Stomach smooth muscle (tissue), 2 donors: ENCODE results near the gene WASF3.

Experiments
- H3K27ac ChIP-seq: one replicate; pipeline ENCODE4 v1.7.0; 2013; ENCODE audit warnings: mild to moderate bottlenecking, low read length, inconsistent platforms
- H3K27me3 ChIP-seq, 2 donors: one replicate each; pipeline ENCODE4 v1.7.0; 2013; ENCODE audit warnings: low read length in 2 of 2; ENCODE audit not compliant: insufficient read depth in 2 of 2, control insufficient read depth in 1 of 2
- H3K36me3 ChIP-seq, 2 donors: one replicate each; pipeline ENCODE4 v1.7.0; 2013; ENCODE audit warnings: low read length in 2 of 2; ENCODE audit not compliant: control insufficient read depth in 2 of 2, insufficient read depth in 2 of 2
- H3K4me1 ChIP-seq: one replicate; pipeline ENCODE4 v1.7.0; 2013; ENCODE audit warnings: low read length; ENCODE audit not compliant: control insufficient read depth, insufficient read depth
- H3K4me3 ChIP-seq, 2 donors: one replicate each; pipeline ENCODE4 v1.7.0; 2013; ENCODE audit warnings: low read length in 2 of 2
- H3K9ac ChIP-seq, 2 donors: one replicate each; pipeline ENCODE4 v1.7.0; 2013; ENCODE audit warnings: low read length in 2 of 2, mild to moderate bottlenecking in 1 of 2
- H3K9me3 ChIP-seq, 2 donors: one replicate each; pipeline ENCODE4 v1.7.0; 2013; ENCODE audit warnings: low read length in 2 of 2; ENCODE audit not compliant: control insufficient read depth in 2 of 2
- donor health status: healthy.
- donor health status: Pancreatic carcinoma.

WASF3 gene

GRCh38 chr13:26526702-26527216 lies 30.7 kb upstream of the WASF3 start:
- no peak overlapping the region for H3K27ac ChIP-seq
- H3K4me3 ChIP-seq = no peak overlapping the region
- no peak overlapping the region for H3K9ac ChIP-seq
- no peaks in the 10 kb centered on the region for H3K9me3 ChIP-seq
- no peaks in the 10 kb centered on the region for H3K4me1 ChIP-seq
- H3K27me3 ChIP-seq = peaks cover 0 to under 1% of the 10 kb centered on the region in 2 donors
- H3K36me3 ChIP-seq = no peaks in the 10 kb centered on the region

DNA sequence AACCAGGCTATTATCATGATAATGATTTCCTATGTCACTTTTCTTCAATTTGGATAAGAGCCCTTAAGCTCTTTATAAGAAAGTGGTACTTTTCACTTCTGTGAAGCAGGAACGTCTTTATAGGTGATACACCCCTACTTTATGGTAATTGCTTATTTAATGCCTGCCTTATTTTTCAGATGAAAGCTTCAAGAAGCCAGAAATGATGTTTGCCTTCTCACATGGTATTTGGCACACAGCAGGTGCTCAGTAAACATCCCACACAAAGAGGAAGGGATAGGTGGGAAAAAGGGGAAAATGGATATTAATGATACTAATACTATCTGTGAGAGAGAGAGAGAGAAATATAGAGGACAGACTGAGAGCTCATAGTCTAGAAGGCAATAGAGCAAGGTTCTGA lies 29.0 kb upstream of the WASF3 start:
- Histone ChIP-seq H3K9me3 (no peaks in the 10 kb centered on the region), H3K27ac (no peak overlapping the region), H3K36me3 (no peaks in the 10 kb centered on the region), H3K27me3 (peaks cover 0 to 2% of the 10 kb centered on the region in 2 donors), H3K4me1 (no peaks in the 10 kb centered on the region), H3K9ac (no peak overlapping the region), H3K4me3 (no peak overlapping the region)

DNA sequence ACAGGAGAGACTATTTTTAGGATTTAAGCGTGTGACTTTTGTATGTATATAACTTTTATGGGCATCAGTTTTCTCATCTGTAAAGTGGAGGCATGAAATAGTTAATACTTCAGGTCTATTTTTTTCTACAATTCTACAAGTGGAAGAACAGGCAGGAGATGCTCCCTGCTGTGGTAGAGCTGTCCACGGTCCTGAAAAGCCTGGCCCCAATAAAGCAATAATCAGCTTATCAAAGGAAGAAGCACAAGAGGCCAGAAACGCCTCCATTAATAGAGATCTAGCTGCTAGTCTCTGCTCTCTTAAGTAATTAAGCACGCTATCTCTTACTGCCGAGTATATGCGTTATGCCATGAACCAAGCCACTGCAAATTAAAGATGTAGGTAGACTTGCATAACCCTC lies 28.0 kb upstream of the WASF3 start:
- Histone ChIP-seq H3K4me1 (no peaks in the 10 kb centered on the region), H3K9me3 (no peaks in the 10 kb centered on the region), H3K9ac (no peak overlapping the region), H3K27ac (no peak overlapping the region), H3K27me3 (peaks cover 0 to 2% of the 10 kb centered on the region in 2 donors), H3K36me3 (no peaks in the 10 kb centered on the region), H3K4me3 (no peak overlapping the region)

GRCh38 chr13:26531742-26532141 lies 25.7 kb upstream of the WASF3 start:
- Histone ChIP-seq H3K36me3 (no peaks in the 10 kb centered on the region), H3K4me1 (no peaks in the 10 kb centered on the region)

GRCh38 chr13:26534036-26534726 lies 23.3 kb upstream of the WASF3 start:
- Histone ChIP-seq H3K27ac (no peak overlapping the region), H3K4me3 (no peak overlapping the region), H3K9me3 (no peaks in the 10 kb centered on the region), H3K9ac (no peak overlapping the region), H3K27me3 (peaks cover 0 to 2% of the 10 kb centered on the region in 2 donors), H3K36me3 (no peaks in the 10 kb centered on the region), H3K4me1 (no peaks in the 10 kb centered on the region)

More at GRCh38 chr13:26531742-26532141, 25.7 kb upstream of the WASF3 start:
- no peak overlapping the region for H3K4me3 ChIP-seq
- no peak overlapping the region for H3K9ac ChIP-seq
- peaks cover 0 to 2% of the 10 kb centered on the region in 2 donors for H3K27me3 ChIP-seq
- no peak overlapping the region for H3K27ac ChIP-seq
- H3K9me3 ChIP-seq = no peaks in the 10 kb centered on the region

DNA sequence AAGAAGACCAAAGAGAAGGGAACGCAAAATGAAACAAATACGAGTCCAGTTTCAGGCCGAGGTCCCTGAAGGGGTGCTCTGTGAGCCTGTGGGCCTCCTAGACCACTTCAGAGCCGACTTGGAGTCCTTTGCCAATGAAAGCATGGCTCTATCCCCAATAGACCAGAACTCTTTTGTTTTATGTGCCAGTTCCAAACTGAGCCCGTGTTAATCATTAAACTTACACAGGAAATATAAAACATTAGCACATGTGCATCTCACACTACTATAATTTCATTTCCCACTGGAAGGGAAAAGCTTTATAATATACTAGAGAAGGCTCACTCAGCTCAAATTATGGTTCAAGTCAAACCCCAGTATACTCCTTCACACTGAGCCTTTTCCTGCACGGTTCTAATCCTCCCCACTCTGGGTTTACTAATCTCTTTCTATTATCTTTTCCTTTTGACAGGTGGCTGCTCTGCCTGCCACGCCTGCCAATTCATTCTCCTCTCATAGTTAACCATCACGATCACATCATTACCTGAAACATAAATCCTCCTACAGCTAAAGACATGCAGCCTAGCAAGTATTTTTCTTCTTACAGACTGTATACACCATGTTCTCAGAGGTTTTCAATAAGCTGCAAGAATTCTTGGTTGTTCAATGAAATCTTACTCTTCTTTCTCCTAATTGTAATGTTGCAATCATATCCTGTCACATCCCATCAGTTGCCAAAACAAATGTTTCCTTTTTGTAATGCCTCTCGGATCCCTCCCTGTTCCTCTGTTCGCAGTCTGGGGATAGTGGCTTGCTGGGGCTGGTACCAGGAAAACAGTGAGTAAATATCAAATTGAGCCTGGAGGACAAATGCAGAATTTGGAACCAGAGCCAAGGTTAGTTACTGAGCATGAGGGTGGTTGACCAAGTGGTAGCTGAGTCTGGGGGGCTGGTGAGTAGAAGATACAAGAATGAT lies 18.8 kb upstream of the WASF3 start:
- Histone ChIP-seq H3K4me3 (no peak overlapping the region), H3K27ac (no peak overlapping the region), H3K4me1 (no peaks in the 10 kb centered on the region), H3K9ac (no peak overlapping the region), H3K9me3 (no peaks in the 10 kb centered on the region), H3K27me3 (peaks cover 0 to 6% of the 10 kb centered on the region in 2 donors), H3K36me3 (no peaks in the 10 kb centered on the region)

DNA sequence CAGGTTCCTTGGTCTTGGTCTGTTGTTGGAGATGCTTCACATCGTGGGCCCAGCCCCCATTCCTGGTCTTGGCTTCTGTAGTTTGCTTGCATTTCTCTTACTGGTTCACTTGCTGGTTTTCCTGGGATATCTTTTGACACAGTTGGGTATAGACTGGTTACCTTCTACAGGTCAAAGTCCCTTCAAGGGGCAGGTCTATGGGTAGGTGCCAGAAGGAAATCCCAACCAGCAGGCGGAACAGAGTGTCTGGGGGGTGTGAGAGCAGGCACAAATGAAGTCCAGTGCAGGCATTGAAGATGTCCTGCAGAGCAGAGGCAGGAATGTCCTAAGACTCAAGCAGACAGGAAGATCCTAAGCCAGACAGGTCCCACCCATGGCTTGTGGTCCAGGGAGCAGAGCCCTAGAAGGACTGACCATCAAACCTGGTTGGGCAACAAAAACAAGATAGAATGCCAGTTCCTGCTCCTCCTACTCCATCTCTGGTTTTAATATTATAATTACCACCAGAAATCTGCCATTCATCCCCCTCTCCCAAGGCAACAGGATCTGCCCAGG lies 17.7 kb upstream of the WASF3 start:
- Histone ChIP-seq H3K36me3 (no peaks in the 10 kb centered on the region), H3K9ac (no peak overlapping the region), H3K9me3 (no peaks in the 10 kb centered on the region), H3K27me3 (peaks cover 0 to 6% of the 10 kb centered on the region in 2 donors), H3K4me1 (no peaks in the 10 kb centered on the region), H3K4me3 (no peak overlapping the region), H3K27ac (no peak overlapping the region)

- H3K27ac ChIP-seq = no peak overlapping the region
Measured at GRCh38 chr13:26540334-26540733, 17.1 kb upstream of the WASF3 start.

DNA sequence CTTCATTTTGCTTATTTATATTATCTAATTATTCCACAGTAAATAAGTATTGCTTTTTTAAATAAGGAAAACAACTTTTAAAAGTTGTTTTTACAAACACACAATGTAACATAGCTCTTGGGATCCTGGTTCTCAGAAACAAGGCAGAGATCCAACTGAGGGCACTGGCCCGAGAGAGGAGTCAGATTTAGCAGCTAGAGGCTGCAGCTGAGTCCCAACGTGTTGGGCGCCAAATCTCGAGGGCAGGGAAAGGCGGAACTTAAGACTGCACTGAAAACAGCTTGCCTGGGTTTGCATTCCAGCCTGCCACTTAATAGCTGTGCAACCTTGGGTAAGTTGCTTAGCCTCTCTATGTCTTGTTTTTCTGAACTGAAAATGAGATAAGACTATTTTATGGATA lies 16.4 kb upstream of the WASF3 start:
- Histone ChIP-seq H3K4me3 (no peak overlapping the region), H3K27ac (no peak overlapping the region), H3K9ac (no peak overlapping the region), H3K27me3 (peaks cover 0 to 6% of the 10 kb centered on the region in 2 donors), H3K4me1 (no peaks in the 10 kb centered on the region), H3K9me3 (no peaks in the 10 kb centered on the region), H3K36me3 (no peaks in the 10 kb centered on the region)

More at GRCh38 chr13:26540334-26540733, 17.1 kb upstream of the WASF3 start:
- Histone ChIP-seq H3K9me3 (no peaks in the 10 kb centered on the region), H3K36me3 (no peaks in the 10 kb centered on the region), H3K27me3 (peaks cover 0 to 6% of the 10 kb centered on the region in 2 donors), H3K4me1 (no peaks in the 10 kb centered on the region), H3K9ac (no peak overlapping the region), H3K4me3 (no peak overlapping the region)

GRCh38 chr13:26541678-26542568 lies 15.6 kb upstream of the WASF3 start:
- Histone ChIP-seq H3K27me3 (peaks cover 0 to 7% of the 10 kb centered on the region in 2 donors), H3K9me3 (no peaks in the 10 kb centered on the region), H3K9ac (no peak overlapping the region), H3K4me1 (no peaks in the 10 kb centered on the region), H3K36me3 (no peaks in the 10 kb centered on the region), H3K4me3 (no peak overlapping the region), H3K27ac (no peak overlapping the region)
